ENCODE results near the gene PIGN.

Gene PIGN

DNA sequence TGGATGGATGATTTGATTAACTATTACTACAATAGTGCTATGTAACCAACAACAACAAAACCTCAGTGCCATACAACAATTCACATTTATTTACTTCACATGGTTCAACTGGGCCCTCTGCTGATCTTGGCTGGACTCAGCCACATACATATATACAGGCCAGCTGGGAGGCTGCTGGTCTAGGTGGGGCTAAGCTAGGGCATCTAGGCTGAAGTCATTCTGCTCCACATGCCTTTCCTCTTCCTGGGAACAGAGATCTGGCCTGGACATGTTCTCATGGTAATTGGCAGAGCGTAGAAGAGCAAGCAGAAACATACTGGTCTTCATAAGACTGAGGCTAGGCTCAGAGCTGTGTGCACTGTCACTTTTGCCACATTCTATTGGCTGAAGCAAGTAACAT lies 191.2 kb downstream of the PIGN start:
- no peak for DNase-seq

DNA sequence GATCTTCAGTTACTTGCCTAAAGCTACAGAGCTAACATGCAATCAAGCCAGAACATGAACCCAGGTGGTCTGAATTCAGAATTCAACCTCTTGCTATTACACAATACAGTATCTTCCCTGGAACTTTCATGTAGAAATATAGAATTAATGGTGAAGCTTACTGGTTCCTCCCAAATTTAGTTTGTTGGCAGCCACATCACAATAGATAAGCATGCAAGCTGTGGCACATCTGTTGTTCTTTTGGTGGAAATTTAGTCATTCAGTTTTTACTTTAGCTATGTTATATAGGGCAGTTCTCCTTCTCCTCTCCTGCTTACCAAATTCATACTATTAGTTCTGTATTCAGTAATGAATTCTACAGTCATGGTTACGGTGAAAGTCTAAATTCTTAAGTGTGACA lies 193.0 kb downstream of the PIGN start:
- DNase-seq, result no peak

DNA sequence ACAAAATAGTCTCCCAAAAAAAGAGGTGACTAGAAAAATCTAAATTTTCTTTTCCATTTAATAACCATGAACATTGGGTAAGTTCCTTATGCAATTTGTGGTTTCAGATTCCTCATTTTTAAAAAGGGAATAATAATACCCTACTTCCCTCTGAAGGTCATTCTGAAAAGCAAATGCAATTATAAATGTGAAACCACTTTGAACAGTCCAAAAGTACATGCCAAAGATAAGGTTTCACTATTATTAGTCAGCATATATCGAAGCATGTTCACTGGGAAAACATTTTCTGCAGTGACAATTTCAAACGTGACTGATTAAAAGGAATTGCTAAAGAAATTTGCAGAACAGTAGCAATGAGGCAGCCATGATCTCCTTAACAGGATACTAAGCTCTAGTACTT lies 193.9 kb downstream of the PIGN start:
- DNase-seq, result no peak

DNA sequence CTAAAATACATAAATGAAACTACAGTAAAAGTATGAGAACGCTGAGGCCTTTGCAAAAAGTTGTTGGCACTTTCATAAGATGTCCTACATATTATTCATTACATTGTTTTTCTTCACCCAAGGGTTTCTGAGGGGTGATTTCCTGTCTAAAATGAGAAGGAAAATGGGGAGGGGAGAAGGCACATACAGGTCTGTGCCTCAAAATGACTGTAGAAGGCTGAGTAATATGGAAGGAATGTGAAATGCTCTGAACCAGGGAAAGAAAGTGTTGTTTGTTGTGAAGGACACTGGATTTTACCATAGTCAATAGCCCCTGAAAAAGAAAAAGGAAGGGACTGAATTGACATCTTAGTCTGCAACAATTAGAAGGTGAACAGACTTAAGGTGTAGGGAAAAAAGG lies 194.6 kb downstream of the PIGN start:
- no peak for DNase-seq

DNA sequence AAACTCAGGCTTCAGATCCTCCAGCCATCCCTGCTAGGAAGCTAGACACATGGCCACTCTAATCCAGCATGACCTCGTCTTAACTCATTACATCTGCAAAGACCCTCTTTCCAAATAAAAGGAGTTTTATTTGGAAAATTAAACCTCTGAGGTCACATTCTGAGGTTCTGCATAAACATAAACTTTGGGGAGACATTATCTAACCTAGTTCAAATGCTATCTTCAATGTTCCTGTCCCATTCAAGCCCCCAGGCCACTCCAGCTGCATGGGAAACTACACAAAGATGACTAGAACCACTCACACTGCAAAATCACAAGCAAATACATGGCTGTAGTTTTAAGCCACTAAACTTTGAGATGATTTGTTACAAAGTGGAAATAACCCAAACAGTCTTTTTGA lies 195.0 kb downstream of the PIGN start:
- DNase-seq, result no peak

DNA sequence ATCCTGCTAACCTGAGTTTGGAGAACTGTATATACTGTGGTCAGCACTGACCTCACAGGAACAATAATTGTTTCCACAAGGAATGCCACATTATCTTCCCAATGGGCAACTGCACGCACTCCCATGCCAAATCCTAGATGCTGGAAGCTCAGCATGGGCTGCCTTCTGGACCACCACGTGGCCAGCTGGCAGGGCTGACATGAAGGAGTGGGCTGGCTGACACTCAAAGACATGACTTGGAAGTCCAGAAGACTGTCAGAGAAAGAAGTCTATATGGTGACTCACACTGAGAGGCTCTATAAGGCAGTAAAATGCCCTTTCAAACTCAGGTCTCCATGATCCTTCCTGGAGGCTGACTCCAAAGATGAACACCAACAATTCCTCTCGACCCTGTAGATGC lies 195.7 kb downstream of the PIGN start:
- no peak for DNase-seq
